ENCODE measurements around the gene MRPS14.
"Not testable (repeated sequence)": the region's sequence is repeated elsewhere in the genome, so short reads cannot be mapped to it uniquely, and the experiment has no call there.

The MRPS14 gene

GRCh38 chr1:175023043-175023921 lies at the start of gene MRPS14:
TSS of gene MRPS14 (minus strand) at chr1:175023425. CDS start at chr1:175023408, 17 bp downstream.
- DNase-seq: peak; percentile 90 to 93

- DNase-seq: peak; percentile 76 to 79
Measured at GRCh38 chr1:175072099-175072951, 49.1 kb upstream of the MRPS14 start.

GRCh38 chr1:175071276-175071943 lies 48.2 kb upstream of the MRPS14 start:
- DNase-seq: no peak

- no peak for DNase-seq
Measured at GRCh38 chr1:175070818-175071217, 47.6 kb upstream of the MRPS14 start.

- no peak for DNase-seq
Measured at GRCh38 chr1:175067362-175068106, 44.3 kb upstream of the MRPS14 start, which contains the start of gene TNN. TSS of gene TNN (plus strand) at chr1:175067833. CDS start at chr1:175077419, 9,586 bp downstream.

GRCh38 chr1:175062858-175063257 lies 39.6 kb upstream of the MRPS14 start:
- no peak for DNase-seq

- DNase-seq: no peak
Measured at GRCh38 chr1:175062339-175062738, 39.1 kb upstream of the MRPS14 start.

GRCh38 chr1:175054736-175055135 lies 31.5 kb upstream of the MRPS14 start:
- DNase-seq: no peak

- no peak for DNase-seq
Measured at GRCh38 chr1:175050992-175051391, 27.8 kb upstream of the MRPS14 start.

- DNase-seq: no peak
Measured at GRCh38 chr1:175045519-175045918, 22.3 kb upstream of the MRPS14 start.

GRCh38 chr1:175045097-175045496 lies 21.9 kb upstream of the MRPS14 start:
- no peak for DNase-seq

- DNase-seq: not testable (repeated sequence)
Measured at GRCh38 chr1:175044591-175044990, 21.4 kb upstream of the MRPS14 start.

- no peak for DNase-seq
Measured at GRCh38 chr1:175043824-175044223, 20.6 kb upstream of the MRPS14 start.

GRCh38 chr1:175042650-175043049 lies 19.4 kb upstream of the MRPS14 start:
- no peak for DNase-seq

- no peak for DNase-seq
Measured at GRCh38 chr1:175040324-175040879, 17.2 kb upstream of the MRPS14 start.

GRCh38 chr1:175037416-175037815 lies 14.2 kb upstream of the MRPS14 start:
- no peak for DNase-seq

- DNase-seq: no peak
Measured at GRCh38 chr1:175036476-175036875, 13.3 kb upstream of the MRPS14 start.

- DNase-seq: no peak
Measured at GRCh38 chr1:175035865-175036264, 12.6 kb upstream of the MRPS14 start.

- no peak for DNase-seq
Measured at GRCh38 chr1:175034775-175035174, 11.6 kb upstream of the MRPS14 start.

GRCh38 chr1:175033953-175034352 lies 10.7 kb upstream of the MRPS14 start:
- no peak for DNase-seq

- no peak for DNase-seq
Measured at GRCh38 chr1:175024773-175025172, 1.5 kb upstream of the MRPS14 start.

GRCh38 chr1:175023922-175024242 lies 657 bp upstream of the MRPS14 start:
- not testable (repeated sequence) for DNase-seq
